ENCODE measurements around the gene LEMD2.

LEMD2 gene

GRCh38 chr6:33779895-33780294 is 9.0 kb downstream of the LEMD2 start:
- H3K4me3 Mint-ChIP-seq: no peak overlapping the region
- ATAC-seq (replicated peaks) (no peak), DNase-seq (no peak)
- no peaks in the 10 kb centered on the region for H3K27me3 Mint-ChIP-seq
- no peak overlapping the region for H3K27ac Mint-ChIP-seq
- peaks cover 55 to 67% of the 10 kb centered on the region in 2 donors for H3K36me3 Mint-ChIP-seq
- no peaks in the 10 kb centered on the region for H3K9me3 Mint-ChIP-seq
- peaks cover 11 to 29% of the 10 kb centered on the region in 2 donors for H3K4me1 Mint-ChIP-seq

- Mint-ChIP-seq H3K4me1 (peaks cover 7 to 22% of the 10 kb centered on the region in 2 donors), H3K27me3 (no peaks in the 10 kb centered on the region), H3K36me3 (peaks cover 59 to 67% of the 10 kb centered on the region in 2 donors), H3K27ac (no peak overlapping the region), H3K9me3 (no peaks in the 10 kb centered on the region), H3K4me3 (no peak overlapping the region)
- ATAC-seq (replicated peaks) (no peak), DNase-seq (no peak)
Measured at GRCh38 chr6:33779290-33779689, 9.6 kb downstream of the LEMD2 start.

GRCh38 chr6:33778444-33779121 is 10.3 kb downstream of the LEMD2 start:
- Mint-ChIP-seq H3K4me3 (no peak overlapping the region), H3K27ac (peak overlapping the region; percentile 5), H3K36me3 (peaks cover 58 to 62% of the 10 kb centered on the region in 2 donors), H3K4me1 (peaks cover 5 to 15% of the 10 kb centered on the region in 2 donors), H3K9me3 (no peaks in the 10 kb centered on the region), H3K27me3 (no peaks in the 10 kb centered on the region)
- ATAC-seq (replicated peaks): no peak
- DNase-seq: no peak

GRCh38 chr6:33777398-33778388 is 11.2 kb downstream of the LEMD2 start:
- peaks cover 6 to 7% of the 10 kb centered on the region in 2 donors for H3K4me1 Mint-ChIP-seq
- H3K27me3 Mint-ChIP-seq: no peaks in the 10 kb centered on the region
- no peaks in the 10 kb centered on the region for H3K9me3 Mint-ChIP-seq
- no peak overlapping the region for H3K4me3 Mint-ChIP-seq
- H3K36me3 Mint-ChIP-seq: peaks cover 56 to 66% of the 10 kb centered on the region in 2 donors
- DNase-seq (no peak), ATAC-seq (replicated peaks) (no peak)
- H3K27ac Mint-ChIP-seq: peak overlapping the region; percentile 5

GRCh38 chr6:33776764-33777163 is 12.2 kb downstream of the LEMD2 start:
- no peak for DNase-seq
- H3K9me3 Mint-ChIP-seq: no peaks in the 10 kb centered on the region
- no peak overlapping the region for H3K4me3 Mint-ChIP-seq
- H3K27me3 Mint-ChIP-seq: no peaks in the 10 kb centered on the region
- no peak for ATAC-seq (replicated peaks)
- no peak overlapping the region for H3K27ac Mint-ChIP-seq
- peaks cover 1 to 7% of the 10 kb centered on the region in 2 donors for H3K4me1 Mint-ChIP-seq
- H3K36me3 Mint-ChIP-seq: peaks cover 55 to 64% of the 10 kb centered on the region in 2 donors

GRCh38 chr6:33776186-33776585 is 12.7 kb downstream of the LEMD2 start:
- no peak for ATAC-seq (replicated peaks)
- Mint-ChIP-seq H3K4me3 (no peak overlapping the region), H3K27ac (no peak overlapping the region), H3K9me3 (no peaks in the 10 kb centered on the region), H3K4me1 (peaks cover 1 to 13% of the 10 kb centered on the region in 2 donors), H3K27me3 (no peaks in the 10 kb centered on the region), H3K36me3 (peaks cover 56 to 63% of the 10 kb centered on the region in 2 donors)
- DNase-seq: no peak

GRCh38 chr6:33774774-33775173 is 14.2 kb downstream of the LEMD2 start:
- Mint-ChIP-seq H3K36me3 (peaks cover 45 to 50% of the 10 kb centered on the region in 2 donors), H3K4me3 (no peak overlapping the region), H3K4me1 (peaks cover 1 to 16% of the 10 kb centered on the region in 2 donors), H3K9me3 (no peaks in the 10 kb centered on the region), H3K27ac (no peak overlapping the region), H3K27me3 (no peaks in the 10 kb centered on the region)
- ATAC-seq (replicated peaks) (no peak), DNase-seq (no peak)

GRCh38 chr6:33772902-33773472 is 15.9 kb downstream of the LEMD2 start:
- Mint-ChIP-seq H3K4me3 (no peak overlapping the region), H3K4me1 (peaks cover 3 to 23% of the 10 kb centered on the region in 2 donors), H3K36me3 (peaks cover 40 to 42% of the 10 kb centered on the region in 2 donors), H3K27ac (peak overlapping the region; percentile 51), H3K9me3 (no peaks in the 10 kb centered on the region), H3K27me3 (peaks cover 5% of the 10 kb centered on the region in 2 donors)
- no peak for DNase-seq
- ATAC-seq (replicated peaks): no peak

GRCh38 chr6:33772082-33772830 is 16.7 kb downstream of the LEMD2 start:
- Mint-ChIP-seq H3K9me3 (no peaks in the 10 kb centered on the region), H3K27ac (peak overlapping the region; percentile 32), H3K36me3 (peaks cover 33 to 35% of the 10 kb centered on the region in 2 donors), H3K4me3 (no peak overlapping the region), H3K4me1 (peaks cover 3 to 23% of the 10 kb centered on the region in 2 donors), H3K27me3 (peaks cover 5 to 10% of the 10 kb centered on the region in 2 donors)
- DNase-seq (no peak), ATAC-seq (replicated peaks) (peak in 1 of 2 donors; percentile 22)

- peaks cover 30 to 32% of the 10 kb centered on the region in 2 donors for H3K36me3 Mint-ChIP-seq
- peaks cover 8 to 18% of the 10 kb centered on the region in 2 donors for H3K27me3 Mint-ChIP-seq
- ATAC-seq (replicated peaks) (peak; percentile 67 to 80), DNase-seq (peak; percentile 46)
- H3K9me3 Mint-ChIP-seq: peaks cover 0 to 3% of the 10 kb centered on the region in 2 donors
- no peak overlapping the region for H3K27ac Mint-ChIP-seq
- H3K4me3 Mint-ChIP-seq: no peak overlapping the region
- peaks cover 3 to 23% of the 10 kb centered on the region in 2 donors for H3K4me1 Mint-ChIP-seq
Measured at GRCh38 chr6:33771146-33772081, 17.5 kb downstream of the LEMD2 start.

- H3K4me1 Mint-ChIP-seq: peaks cover 3 to 23% of the 10 kb centered on the region in 2 donors
- no peak for DNase-seq
- no peak for ATAC-seq (replicated peaks)
- H3K27me3 Mint-ChIP-seq: peaks cover 9 to 24% of the 10 kb centered on the region in 2 donors
- no peak overlapping the region for H3K27ac Mint-ChIP-seq
- peaks cover 0 to 3% of the 10 kb centered on the region in 2 donors for H3K9me3 Mint-ChIP-seq
- no peak overlapping the region for H3K4me3 Mint-ChIP-seq
- peaks cover 25% of the 10 kb centered on the region in 2 donors for H3K36me3 Mint-ChIP-seq
Measured at GRCh38 chr6:33770833-33771145, 18.1 kb downstream of the LEMD2 start.

GRCh38 chr6:33770124-33770832 is 18.7 kb downstream of the LEMD2 start:
- Mint-ChIP-seq H3K9me3 (peaks cover 0 to 3% of the 10 kb centered on the region in 2 donors), H3K27me3 (peaks cover 14 to 29% of the 10 kb centered on the region in 2 donors), H3K4me1 (peaks cover 3 to 23% of the 10 kb centered on the region in 2 donors), H3K27ac (no peak overlapping the region), H3K36me3 (peaks cover 21 to 24% of the 10 kb centered on the region in 2 donors), H3K4me3 (no peak overlapping the region)
- ATAC-seq (replicated peaks) (no peak), DNase-seq (no peak)
